ENCODE data around the gene PTTG1. TPM values are rescaled to one million over a fixed set of nuclear protein-coding genes. Genes with fewer than 3 reads are reported as not detected.

Gene PTTG1
- total and polyA plus RNA-seq, 7 donors, result 1.8 to 93.8 (median 11.9) TPM

DNA sequence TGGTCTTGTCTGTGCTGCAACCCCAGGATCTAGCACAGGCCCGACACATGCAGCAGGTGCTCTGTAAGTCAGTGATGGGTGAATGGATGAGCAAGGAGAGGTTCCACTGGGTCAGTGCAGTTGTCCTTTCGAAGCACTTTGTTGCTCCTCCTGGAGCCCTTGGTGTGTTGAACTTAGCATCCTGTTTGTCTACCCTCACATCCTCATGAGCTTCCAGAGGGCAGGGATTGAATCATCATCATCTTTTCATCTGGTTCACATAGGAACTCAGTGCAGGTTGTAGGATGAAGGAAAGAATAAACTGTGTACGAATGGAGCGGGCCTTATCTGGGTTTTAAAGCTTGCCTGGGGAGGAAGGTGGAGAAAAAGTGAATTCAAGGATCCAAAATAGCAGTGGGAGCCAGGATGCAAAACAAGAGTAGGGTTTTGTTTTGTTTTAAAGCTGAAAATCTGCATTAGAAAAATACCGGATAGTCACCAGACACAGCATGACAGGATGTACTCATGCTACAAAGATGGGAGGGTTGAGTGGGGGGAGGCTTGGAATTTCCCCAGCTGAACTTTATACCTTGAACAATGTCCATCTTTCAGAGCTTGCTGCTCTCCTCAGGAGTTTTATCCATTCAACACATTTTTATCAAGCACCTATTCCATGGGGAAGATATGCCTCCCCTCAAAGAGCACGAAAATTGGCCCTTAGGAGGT, 55.8 kb downstream of the PTTG1 start:
- H3K4me3 ChIP-seq, result no peak overlapping the region
- H3K27ac ChIP-seq, result no peak overlapping the region
- no peaks in the 10 kb centered on the region for H3K9me3 ChIP-seq
- 81 to 90% methylated on average over 6 of the region's 6 CpGs for WGBS, 2 donors
- DNase-seq, result no peak
- TF ChIP-seq, protein P1, sequence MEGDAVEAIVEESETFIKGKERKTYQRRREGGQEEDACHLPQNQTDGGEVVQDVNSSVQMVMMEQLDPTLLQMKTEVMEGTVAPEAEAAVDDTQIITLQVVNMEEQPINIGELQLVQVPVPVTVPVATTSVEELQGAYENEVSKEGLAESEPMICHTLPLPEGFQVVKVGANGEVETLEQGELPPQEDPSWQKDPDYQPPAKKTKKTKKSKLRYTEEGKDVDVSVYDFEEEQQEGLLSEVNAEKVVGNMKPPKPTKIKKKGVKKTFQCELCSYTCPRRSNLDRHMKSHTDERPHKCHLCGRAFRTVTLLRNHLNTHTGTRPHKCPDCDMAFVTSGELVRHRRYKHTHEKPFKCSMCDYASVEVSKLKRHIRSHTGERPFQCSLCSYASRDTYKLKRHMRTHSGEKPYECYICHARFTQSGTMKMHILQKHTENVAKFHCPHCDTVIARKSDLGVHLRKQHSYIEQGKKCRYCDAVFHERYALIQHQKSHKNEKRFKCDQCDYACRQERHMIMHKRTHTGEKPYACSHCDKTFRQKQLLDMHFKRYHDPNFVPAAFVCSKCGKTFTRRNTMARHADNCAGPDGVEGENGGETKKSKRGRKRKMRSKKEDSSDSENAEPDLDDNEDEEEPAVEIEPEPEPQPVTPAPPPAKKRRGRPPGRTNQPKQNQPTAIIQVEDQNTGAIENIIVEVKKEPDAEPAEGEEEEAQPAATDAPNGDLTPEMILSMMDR (IDR thresholded peaks at IDR 0.05), result no peak
- no peak for TF ChIP-seq POLR2AphosphoS5 (IDR thresholded peaks at IDR 0.05)
- TF ChIP-seq POLR2A (IDR thresholded peaks at IDR 0.05), result no peak
- TF ChIP-seq EP300 (IDR thresholded peaks at IDR 0.05), result no peak
- no peaks in the 10 kb centered on the region for H3K27me3 ChIP-seq
- no peaks in the 10 kb centered on the region for H3K36me3 ChIP-seq
- peaks cover 0 to 13% (median 7%) of the 10 kb centered on the region in 4 donors for H3K4me1 ChIP-seq
- intact Hi-C loops (cut with DNase I), result no loop called here

- Histone ChIP-seq H3K27ac (no peak overlapping the region), H3K27me3 (no peaks in the 10 kb centered on the region), H3K36me3 (no peaks in the 10 kb centered on the region), H3K9me3 (no peaks in the 10 kb centered on the region), H3K4me3 (no peak overlapping the region), H3K4me1 (peaks cover 0 to 13% (median 7%) of the 10 kb centered on the region in 4 donors)
- DNase-seq, result no peak
- 53 to 65% methylated on average over 2 of the region's 2 CpGs for WGBS, 2 donors
- TF ChIP-seq POLR2AphosphoS5 (IDR thresholded peaks at IDR 0.05) (no peak), EP300 (IDR thresholded peaks at IDR 0.05) (no peak), POLR2A (IDR thresholded peaks at IDR 0.05) (no peak)
- TF ChIP-seq, protein P1 (IDR thresholded peaks at IDR 0.05), result no peak
- intact Hi-C loops (cut with DNase I), result no loop called here
Measured at GRCh38 chr5:160478163-160478562, 56.5 kb downstream of the PTTG1 start.

Small RNA genes within 50 kb of the gene (small RNA-seq; reads per million reads assigned to genes)
- gene MIR3142, result 0 reads per million in 3 donors

Other genes with a start within 250 kb of the PTTG1 start
- gene FABP6, start 192.3 kb upstream of the PTTG1 start, total RNA-seq, result 1 to 10 TPM in 1 of 4 donors, not detected in 3; 1.4 TPM
- 1 to 10 TPM in 1 of 3 donors, under 1 TPM in 1, not detected in 1; 0.50 to 2.1 TPM for gene FABP6, start 192.3 kb upstream of the PTTG1 start, polyA plus RNA-seq
- 1 to 10 TPM in 2 of 4 donors, under 1 TPM in 2; 0.16 to 5.3 (median 1.4) TPM for gene CCNJL, start 109.3 kb upstream of the PTTG1 start, total RNA-seq
- gene CCNJL, start 109.3 kb upstream of the PTTG1 start, polyA plus RNA-seq, result 10 to 100 TPM in 2 of 3 donors, 1 to 10 TPM in 1; 4.7 to 18.7 (median 10.8) TPM
- gene C1QTNF2, start 51.2 kb upstream of the PTTG1 start, total RNA-seq, result 1 to 10 TPM in 3 of 4 donors, under 1 TPM in 1; 0.95 to 2.5 (median 1.5) TPM
- gene C1QTNF2, start 51.2 kb upstream of the PTTG1 start, polyA plus RNA-seq, result under 1 TPM in 1 of 3 donors, not detected in 2; 0.85 TPM
- 10 to 100 TPM in 1 of 4 donors, 1 to 10 TPM in 3; 4.3 to 12.3 (median 8.1) TPM for gene FAM200C, start 21.8 kb upstream of the PTTG1 start, total RNA-seq
- 1 to 10 TPM in 2 of 3 donors, under 1 TPM in 1; 0.92 to 1.4 (median 1.2) TPM for gene FAM200C, start 21.8 kb upstream of the PTTG1 start, polyA plus RNA-seq
- 10 to 100 TPM; 22.4 to 80.3 (median 65.6) TPM for gene SLU7, start 2.8 kb upstream of the PTTG1 start, total RNA-seq
- gene SLU7, start 2.8 kb upstream of the PTTG1 start, polyA plus RNA-seq, result 10 to 100 TPM; 27.8 to 44.4 (median 37.9) TPM